K562 (cell line): Measurements from ENCODE around the gene WT1. TPM values are rescaled to one million over a fixed set of nuclear protein-coding genes. Genes with fewer than 3 reads are reported as not detected.

Experiments used
- ATF7 ChIP-seq: fragments of 450-650 bp; IDR thresholded peaks from 2 replicates; pipeline ENCODE4 v1.7.1; 2014; ENCODE audit warnings: mild to moderate bottlenecking, moderate library complexity
- BRD4 ChIP-seq: fragments of 200-600 bp; sonication (generic); IDR thresholded peaks from 2 replicates; pipeline ENCODE4 v1.6.1; 2017; ENCODE audit warnings: inconsistent platforms
- CHD1 ChIP-seq: fragments of 200-600 bp; sonication (generic); IDR thresholded peaks from one replicate; pipeline ENCODE4 v1.6.1; 2012; ENCODE audit warnings: mild to moderate bottlenecking, moderate library complexity, low read length, inconsistent platforms
- E2F6 ChIP-seq, 2 experiments: IDR thresholded peaks; 2 replicates each; pipeline ENCODE4 v1.6.1; 2011; ENCODE audit warnings: borderline replicate concordance in 1 of 2, control low read depth in 1 of 2, low read depth in 1 of 2, low read length in 1 of 2, mild to moderate bottlenecking in 1 of 2, mixed read lengths in 1 of 2, moderate library complexity in 1 of 2; ENCODE audit not compliant: insufficient read depth in 1 of 2, insufficient read length in 1 of 2, poor library complexity in 1 of 2, severe bottlenecking in 1 of 2; ENCODE audit errors: extremely low read depth in 1 of 2
- EGR1 ChIP-seq: fragments of 450-650 bp; conservative IDR thresholded peaks from 2 replicates; pipeline ENCODE4 v1.6.1; 2017; ENCODE audit warnings: mild to moderate bottlenecking
- ETV1 ChIP-seq: fragments of 450-650 bp; conservative IDR thresholded peaks from 2 replicates; pipeline ENCODE4 v1.6.1; 2016; ENCODE audit warnings: missing genetic modification characterization, control low read depth, low read depth, missing compliant biosample characterization
- KLF1 ChIP-seq: fragments of 450-650 bp; IDR thresholded peaks from 2 replicates; pipeline ENCODE4 v1.6.1; 2016; ENCODE audit warnings: missing genetic modification characterization, missing compliant biosample characterization
- MNT ChIP-seq, 2 experiments: fragments of 450-650 bp; conservative IDR thresholded peaks; 2 replicates each; pipeline ENCODE4 v1.6.1; 2017; ENCODE audit warnings: mild to moderate bottlenecking in 2 of 2, moderate library complexity in 2 of 2
- SREBF2 ChIP-seq: sonication (generic); formaldehyde crosslinking; IDR thresholded peaks from 2 replicates; pipeline ENCODE4 v1.4.0; 2020; ENCODE audit warnings: mild to moderate bottlenecking, missing genetic modification reagents
- SRF ChIP-seq, 2 experiments: fragments of 250-450, 450-650 bp in 1 of 2; sonication (Bioruptor Pico) in 1 of 2; sonication (generic) in 1 of 2; formaldehyde crosslinking; IDR thresholded peaks; 2 replicates each; pipeline versions ENCODE4 v1.5.0 to v1.5.1; 2020 to 2022; ENCODE audit warnings: mild to moderate bottlenecking in 1 of 2, missing genetic modification reagents in 1 of 2
- THRA ChIP-seq: fragments of 450-650 bp; IDR thresholded peaks from 2 replicates; pipeline ENCODE4 v1.6.1; 2017; ENCODE audit warnings: mild to moderate bottlenecking, moderate library complexity
- ZBTB11 ChIP-seq, 3 experiments: fragments of 200-800 bp in 1 of 3; fragments of 250-450 bp in 1 of 3; fragments of 450-650 bp in 1 of 3; sonication (Bioruptor Pico) in 1 of 3; sonication (Bioruptor generic) in 1 of 3; formaldehyde crosslinking in 1 of 3; IDR thresholded peaks; 2 replicates each; pipeline versions ENCODE4 v1.6.1 to v1.8.0; 2016 to 2022; ENCODE audit warnings: mild to moderate bottlenecking in 2 of 3, missing genetic modification characterization in 2 of 3, missing compliant biosample characterization in 1 of 3, moderate library complexity in 1 of 3
- polyA plus RNA-seq, 8 experiments: library from polyadenylated mRNA; depleted of rRNA in 4 of 8; stranded (reverse) in 5 of 8; unstranded in 3 of 8; fragments of >200 nt; fragmentation: Nextera tagmentation in 2 of 8; fragmentation: Illumina TruSeq in 1 of 8; extraction: Ambion mirVana in 2 of 8; extraction: Trizol in 1 of 8; gene quantifications; 2 replicates each; pipeline versions ENCODE4 v1.2.1 to v1.2.3, GENCODE V29; 2011 to 2014; ENCODE audit warnings: inconsistent platforms in 1 of 8, missing spikeins in 1 of 8
- total RNA-seq, 7 experiments: library from RNA; depleted of rRNA in 6 of 7; stranded (reverse); fragments of >200 nt in 6 of 7; fragmentation: Illumina TruSeq in 2 of 7; extraction: Trizol in 2 of 7; gene quantifications; 2 replicates each; pipeline versions ENCODE4 v1.2.1 to v1.2.3, GENCODE V29; 2011 to 2021; ENCODE audit warnings: low replicate concordance in 1 of 7
- TF ChIP-seq, protein P1 (sequence below): sonication (generic); formaldehyde crosslinking; IDR thresholded peaks from 2 replicates; pipeline ENCODE4 v1.8.1; 2023; ENCODE audit warnings: mild to moderate bottlenecking, missing genetic modification reagents

Gene WT1
- total and polyA plus RNA-seq, 9 of the 15 experiments (the other 6 are each of a cell fraction or from before 2014, with no cell fraction given) = 7.1 to 33.8 (median 19.4) TPM

DNA sequence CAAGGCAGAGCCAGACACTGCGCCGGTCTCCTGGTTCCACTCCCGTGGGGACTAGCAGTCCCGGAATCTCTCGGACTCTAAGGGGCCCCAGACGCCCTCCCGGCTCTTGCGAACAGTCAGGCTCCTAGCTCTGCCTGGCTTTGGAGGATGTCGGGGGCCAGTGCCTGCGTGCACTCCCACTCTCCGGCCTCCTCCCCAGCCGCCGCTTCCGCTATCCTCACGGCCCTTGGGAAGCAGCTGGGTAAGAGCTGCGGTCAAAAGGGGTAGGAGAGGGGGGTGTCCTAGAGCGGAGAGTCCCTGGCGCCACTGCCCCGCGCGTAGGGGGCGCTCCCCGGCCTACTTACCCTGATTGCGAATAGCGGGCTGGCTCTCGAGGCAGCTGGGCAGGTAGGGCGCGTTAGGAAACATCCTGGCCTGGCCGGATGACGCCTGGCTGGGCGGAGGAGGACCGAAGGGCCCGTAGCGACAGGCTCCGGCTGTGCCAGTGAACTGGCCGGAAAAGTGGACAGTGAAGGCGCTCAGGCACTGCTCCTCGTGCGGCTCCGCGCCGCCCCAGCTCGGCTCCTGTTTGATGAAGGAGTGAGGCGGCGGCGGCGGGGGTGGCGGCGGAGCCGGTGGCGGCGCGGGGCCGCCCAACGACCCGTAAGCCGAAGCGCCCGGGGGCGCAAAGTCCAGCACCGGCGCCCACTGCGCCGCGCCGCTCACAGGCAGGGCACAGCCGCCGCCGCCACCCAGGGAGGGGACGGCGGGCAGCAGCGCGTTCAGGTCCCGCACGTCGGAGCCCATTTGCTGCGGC, 785 bp downstream of the WT1 start (continued):
- TF ChIP-seq THRA (no peak), ETV1 (tag) (peak; percentile 91), SREBF2 (CRISPR knock-in tag) (no peak), CHD1 (peak; percentile 48), SRF (CRISPR knock-in tag; IDR thresholded peaks at IDR 0.05) (peak in 1 of 2 experiments; percentile 11; a peak in 1 of 4 replicates), ATF7 (peak; percentile 58; the same call in 1 of the 2 replicates), ZBTB11 (CRISPR knock-in tag; IDR thresholded peaks at IDR 0.05) (peak in 2 of 3 experiments; percentile 46 to 67; a peak in 2 of 6 replicates), E2F6 (IDR thresholded peaks at IDR 0.05; ENCODE audit: borderline replicate concordance in 1 of 2, extremely low read depth in 1 of 2, insufficient read depth in 1 of 2, insufficient read length in 1 of 2, low read depth in 1 of 2, low read length in 1 of 2, poor library complexity in 1 of 2, severe bottlenecking in 1 of 2) (peak in 1 of 2 experiments; percentile 71), MNT (conservative IDR thresholded peaks at IDR 0.05) (peak in 1 of 2 experiments; percentile 66; a peak in 3 of 4 replicates), EGR1 (peak; percentile 42; the same call in 1 of the 2 replicates), BRD4 (peak; percentile 34; the same call in 1 of the 2 replicates), KLF1 (tag) (no peak)
- TF ChIP-seq, protein P1, sequence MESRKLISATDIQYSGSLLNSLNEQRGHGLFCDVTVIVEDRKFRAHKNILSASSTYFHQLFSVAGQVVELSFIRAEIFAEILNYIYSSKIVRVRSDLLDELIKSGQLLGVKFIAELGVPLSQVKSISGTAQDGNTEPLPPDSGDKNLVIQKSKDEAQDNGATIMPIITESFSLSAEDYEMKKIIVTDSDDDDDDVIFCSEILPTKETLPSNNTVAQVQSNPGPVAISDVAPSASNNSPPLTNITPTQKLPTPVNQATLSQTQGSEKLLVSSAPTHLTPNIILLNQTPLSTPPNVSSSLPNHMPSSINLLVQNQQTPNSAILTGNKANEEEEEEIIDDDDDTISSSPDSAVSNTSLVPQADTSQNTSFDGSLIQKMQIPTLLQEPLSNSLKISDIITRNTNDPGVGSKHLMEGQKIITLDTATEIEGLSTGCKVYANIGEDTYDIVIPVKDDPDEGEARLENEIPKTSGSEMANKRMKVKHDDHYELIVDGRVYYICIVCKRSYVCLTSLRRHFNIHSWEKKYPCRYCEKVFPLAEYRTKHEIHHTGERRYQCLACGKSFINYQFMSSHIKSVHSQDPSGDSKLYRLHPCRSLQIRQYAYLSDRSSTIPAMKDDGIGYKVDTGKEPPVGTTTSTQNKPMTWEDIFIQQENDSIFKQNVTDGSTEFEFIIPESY (CRISPR knock-in tag) = peak; percentile 62; the same call in 1 of the 2 replicates
